IPS-NIHi11 (cell line): ENCODE results near the gene HSF4.

ENCODE experiments used
- DNase-seq: peaks from one replicate; pipeline ENCODE4 v3.0.0; 2012; ENCODE audit warnings: mixed read lengths, low spot score

The HSF4 gene

DNA sequence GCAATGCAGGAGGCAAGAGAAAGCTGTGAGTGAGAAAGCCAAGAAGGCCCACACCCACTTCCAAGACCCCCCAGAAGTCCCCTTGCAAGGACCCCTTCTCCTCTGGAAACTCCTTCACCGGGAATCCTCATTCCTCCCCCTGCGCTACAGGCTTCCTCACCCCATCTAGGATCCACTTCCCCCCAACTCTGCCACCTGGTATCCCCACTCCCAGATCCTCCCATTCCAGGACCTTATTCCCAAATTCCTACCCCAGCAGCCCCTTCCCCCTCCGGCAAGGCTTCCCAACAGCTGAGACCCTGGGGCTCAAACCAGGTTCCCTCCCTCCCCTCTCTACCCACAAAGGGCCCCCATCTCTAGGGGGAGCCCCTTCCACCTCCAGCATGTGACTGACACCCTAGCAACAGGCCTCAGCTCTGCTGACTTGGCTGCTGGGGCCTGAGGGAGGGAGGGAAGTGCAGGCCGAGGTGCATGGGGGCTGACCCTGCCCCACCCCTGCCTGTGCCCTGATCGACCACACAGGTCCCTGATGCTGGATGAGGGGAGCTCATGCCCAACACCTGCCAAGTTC is 2.1 kb downstream of the HSF4 start:
- no peak for DNase-seq

DNA sequence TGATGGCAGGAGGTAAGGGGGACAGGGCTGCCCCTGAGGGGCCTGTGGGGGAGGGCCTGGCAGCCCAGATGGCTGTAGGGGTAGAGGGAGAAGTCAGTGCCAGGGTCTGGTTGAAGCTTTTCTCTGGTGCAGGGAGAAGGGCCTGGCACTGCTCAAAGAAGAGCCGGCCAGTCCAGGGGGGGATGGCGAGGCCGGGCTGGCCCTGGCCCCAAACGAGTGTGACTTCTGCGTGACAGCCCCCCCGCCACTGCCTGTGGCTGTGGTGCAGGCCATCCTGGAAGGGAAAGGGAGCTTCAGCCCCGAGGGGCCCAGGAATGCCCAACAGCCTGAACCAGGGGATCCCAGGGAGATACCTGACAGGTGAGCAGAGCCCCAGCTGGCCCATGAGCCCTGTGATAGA is 3.0 kb downstream of the HSF4 start:
- DNase-seq: no peak

- no peak for DNase-seq
Measured at GRCh38 chr16:67169011-67169451, 4.5 kb downstream of the HSF4 start.

GRCh38 chr16:67169642-67170167 is 5.2 kb downstream of the HSF4 start:
- DNase-seq: peak; percentile 62

- peak; percentile 74 for DNase-seq
Measured at GRCh38 chr16:67170168-67170948, 5.8 kb downstream of the HSF4 start, which contains the start of gene NOL3. TSS of gene NOL3 (plus strand) at chr16:67170538.

- no peak for DNase-seq
Measured at GRCh38 chr16:67170949-67171649, 6.6 kb downstream of the HSF4 start.

- DNase-seq: no peak
Measured at GRCh38 chr16:67173323-67173722, 8.8 kb downstream of the HSF4 start.

DNA sequence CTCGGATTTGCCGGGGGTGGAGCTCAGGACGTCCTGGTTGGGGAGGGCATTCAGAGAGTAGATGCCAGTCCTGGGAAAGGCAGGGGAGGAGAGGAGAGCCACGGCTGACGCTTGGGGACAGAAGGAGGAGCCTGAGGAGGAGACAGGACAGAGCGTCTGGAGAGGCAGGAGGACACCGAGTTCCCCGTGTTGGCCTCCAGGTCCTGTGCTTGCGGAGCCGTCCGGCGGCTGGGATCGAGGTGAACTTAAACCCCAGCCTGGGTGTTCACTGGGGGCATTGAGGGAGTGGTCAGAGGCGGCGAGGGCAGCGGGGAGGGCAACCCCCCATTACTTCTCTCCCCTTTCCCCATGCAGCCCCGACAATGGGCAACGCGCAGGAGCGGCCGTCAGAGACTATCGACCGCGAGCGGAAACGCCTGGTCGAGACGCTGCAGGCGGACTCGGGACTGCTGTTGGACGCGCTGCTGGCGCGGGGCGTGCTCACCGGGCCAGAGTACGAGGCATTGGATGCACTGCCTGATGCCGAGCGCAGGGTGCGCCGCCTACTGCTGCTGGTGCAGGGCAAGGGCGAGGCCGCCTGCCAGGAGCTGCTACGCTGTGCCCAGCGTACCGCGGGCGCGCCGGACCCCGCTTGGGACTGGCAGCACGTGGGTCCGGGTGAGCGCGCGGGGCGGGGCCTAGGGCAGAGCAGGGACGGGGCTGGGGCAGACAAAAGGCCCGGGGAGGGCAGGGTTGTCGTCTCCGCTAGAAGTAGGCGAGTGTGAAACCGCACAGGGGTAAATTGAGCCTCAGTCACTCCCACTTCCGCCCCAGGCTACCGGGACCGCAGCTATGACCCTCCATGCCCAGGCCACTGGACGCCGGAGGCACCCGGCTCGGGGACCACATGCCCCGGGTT is 9.5 kb downstream of the HSF4 start:
- peak; percentile 70 for DNase-seq

- no peak for DNase-seq
Measured at GRCh38 chr16:67174706-67175231, 10.2 kb downstream of the HSF4 start.

DNA sequence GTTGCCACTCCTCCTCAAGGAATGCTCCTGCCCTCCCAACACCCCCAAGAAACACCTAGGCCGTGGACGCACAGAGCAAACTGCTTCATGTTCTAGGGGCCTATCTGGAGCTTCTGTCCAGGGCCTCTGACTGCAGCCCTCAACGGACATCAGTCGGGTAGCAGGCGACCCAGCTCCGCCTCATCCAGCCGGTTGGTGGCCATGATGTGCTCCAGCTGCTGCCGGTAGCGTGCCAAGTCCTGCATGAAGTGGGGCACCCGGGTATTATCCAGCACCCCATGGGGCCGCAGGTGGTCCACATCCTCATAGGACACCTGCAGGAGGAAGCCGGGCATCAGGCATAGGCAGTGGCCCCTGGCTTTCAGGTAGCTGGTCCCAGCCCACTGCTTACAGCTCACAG is 12.1 kb downstream of the HSF4 start:
- no peak for DNase-seq

GRCh38 chr16:67177743-67178699 is 13.5 kb downstream of the HSF4 start:
- peak; percentile 95 for DNase-seq

DNA sequence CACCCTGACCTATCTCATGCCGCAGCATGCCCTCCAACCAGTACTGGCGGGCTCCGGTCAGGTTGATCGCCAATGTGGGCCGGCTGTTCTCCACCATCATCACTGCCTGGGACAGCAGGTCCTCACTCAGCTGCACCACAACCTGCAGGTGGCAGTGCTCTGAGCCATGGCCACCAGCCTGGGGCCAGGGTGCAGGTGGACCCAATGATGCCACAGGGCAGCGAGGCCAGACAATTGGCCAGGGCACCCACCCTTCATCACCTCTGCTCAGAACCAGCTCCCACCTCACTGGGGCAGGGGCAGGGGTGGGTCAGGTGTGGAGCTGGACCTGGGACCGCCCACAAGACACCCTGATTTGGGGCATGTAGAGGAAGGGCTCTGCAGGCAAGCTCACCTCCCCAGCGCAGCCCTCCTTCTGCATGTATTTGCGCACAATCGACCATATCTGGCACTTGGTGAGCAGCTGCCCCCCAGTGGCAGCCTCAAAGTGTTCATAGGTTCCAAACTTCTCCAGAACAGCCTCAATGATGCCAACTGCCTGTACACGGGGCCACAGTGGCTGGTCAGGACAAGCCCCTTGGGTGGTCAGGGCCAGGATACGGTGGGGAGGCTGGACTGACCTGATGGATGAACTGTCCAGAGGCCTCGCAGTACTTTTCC is 15.0 kb downstream of the HSF4 start:
- no peak for DNase-seq

DNA sequence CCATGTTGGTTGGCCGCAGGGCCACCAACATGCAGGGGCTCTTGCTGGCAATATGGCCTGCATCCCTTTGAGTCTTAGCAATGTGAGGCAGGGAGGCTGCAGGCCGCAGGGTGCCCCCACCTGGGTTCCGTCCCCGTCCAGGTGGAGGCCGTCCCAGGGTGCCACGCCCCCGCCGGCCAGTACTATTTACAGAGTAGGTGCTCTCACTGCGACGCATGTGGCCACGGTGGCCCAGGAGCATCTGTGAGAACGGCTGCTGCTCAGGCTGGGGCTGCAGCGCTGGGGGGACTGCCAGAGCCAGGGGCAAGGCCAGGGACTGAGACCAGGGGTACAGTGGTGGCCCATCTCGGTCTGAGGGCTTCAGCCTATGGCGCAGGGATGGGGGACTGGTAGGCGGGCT is 15.6 kb downstream of the HSF4 start:
- DNase-seq: no peak

DNA sequence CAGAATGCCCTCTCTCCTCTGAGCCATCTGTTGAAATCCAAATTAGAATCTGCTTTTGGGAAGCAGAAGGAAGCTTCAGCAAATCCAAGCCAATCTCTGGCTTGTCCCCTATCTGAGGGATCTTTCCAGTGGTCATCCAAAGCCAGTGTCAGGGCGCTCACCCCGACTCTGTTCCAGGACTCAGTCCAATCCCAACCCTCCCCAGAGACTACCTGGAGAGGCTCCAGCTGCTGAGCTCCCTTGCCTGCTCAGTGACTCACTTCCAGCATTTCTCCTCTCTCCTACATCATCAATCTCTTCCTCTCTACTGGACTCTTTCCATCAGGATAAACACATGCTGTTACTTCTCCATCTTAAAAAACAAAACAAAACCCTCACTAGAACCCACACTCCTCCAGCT is 16.8 kb downstream of the HSF4 start:
- no peak for DNase-seq

- DNase-seq: no peak
Measured at GRCh38 chr16:67182288-67182687, 17.7 kb downstream of the HSF4 start.

- no peak for DNase-seq
Measured at GRCh38 chr16:67183284-67183626, 18.7 kb downstream of the HSF4 start.

DNA sequence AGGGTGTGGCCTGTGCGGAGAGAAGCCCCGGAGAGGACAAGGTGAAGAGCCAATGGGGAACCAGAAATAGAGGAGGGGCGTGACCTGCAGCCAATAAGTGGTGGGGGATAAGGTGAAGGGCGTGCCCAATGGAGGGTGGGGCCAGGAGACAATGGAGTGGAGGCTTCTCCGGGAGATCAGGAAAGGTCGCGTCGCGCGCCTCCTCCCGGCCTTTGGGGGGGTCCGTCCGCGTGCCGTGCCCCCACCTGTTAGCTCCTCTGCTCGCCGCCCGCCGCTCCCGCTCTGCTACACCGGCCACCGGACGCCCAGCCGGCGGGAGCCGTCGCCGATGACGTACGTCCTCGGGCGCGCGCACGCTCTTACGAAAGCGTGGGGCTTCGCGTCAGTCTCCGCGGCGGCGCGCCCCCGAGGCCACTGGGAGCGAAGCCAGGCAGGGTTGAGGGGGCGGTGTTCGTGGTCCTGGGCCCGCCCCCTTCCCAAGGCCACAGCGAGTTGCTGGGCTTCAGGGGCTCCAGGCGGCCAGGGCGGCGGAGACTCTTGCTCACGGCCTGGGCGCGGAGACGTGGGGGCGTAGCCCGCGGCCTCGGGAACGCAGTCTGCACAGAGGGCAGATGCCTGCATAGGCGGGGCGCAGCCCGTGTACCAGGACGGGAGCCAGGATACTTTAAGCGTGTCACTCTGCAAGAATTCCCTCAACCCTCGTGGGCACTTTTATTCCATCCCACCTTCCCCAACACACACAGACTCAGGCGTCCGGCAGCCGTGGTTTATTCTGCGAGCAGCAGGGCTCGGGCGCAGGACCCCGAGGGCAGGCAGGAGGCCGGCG is 19.3 kb downstream of the HSF4 start, which contains the start of gene MATCAP1:
Gene MATCAP1 (minus strand): TSS at position 337 of the 826 bp plus-strand sequence. CDS start 3,353 bp downstream, outside the sequence.
- DNase-seq: peak; percentile 98

DNA sequence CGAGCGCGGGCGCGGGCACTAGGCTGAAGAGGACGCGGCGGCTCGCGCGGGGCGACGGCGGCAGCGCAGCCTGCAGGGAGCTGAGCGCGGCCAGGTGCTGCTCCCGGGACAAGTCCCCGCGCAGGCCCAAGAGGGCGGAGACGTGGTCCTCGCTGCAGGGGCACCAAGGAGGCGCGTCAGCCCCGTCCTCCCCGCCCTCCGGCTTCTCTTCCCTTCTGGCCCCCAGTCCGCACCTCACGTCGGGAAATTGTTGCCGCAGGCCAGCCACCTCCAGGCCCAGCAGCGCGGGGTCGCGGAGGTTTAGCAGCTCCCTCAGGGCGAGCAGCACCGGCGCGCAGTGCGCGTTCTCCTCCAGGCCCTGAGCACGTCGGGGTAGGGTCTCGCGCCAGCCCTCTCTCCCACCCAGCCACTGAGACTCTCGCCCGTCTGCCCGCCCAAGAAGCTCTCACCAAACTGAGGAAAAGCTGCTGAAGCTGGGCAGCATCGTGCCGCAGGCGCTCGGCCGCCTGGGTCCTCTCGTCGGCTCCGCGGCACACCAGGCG is 20.0 kb downstream of the HSF4 start:
- DNase-seq: peak; percentile 23
